ENCODE results near the gene SERPINA4.

DNA sequence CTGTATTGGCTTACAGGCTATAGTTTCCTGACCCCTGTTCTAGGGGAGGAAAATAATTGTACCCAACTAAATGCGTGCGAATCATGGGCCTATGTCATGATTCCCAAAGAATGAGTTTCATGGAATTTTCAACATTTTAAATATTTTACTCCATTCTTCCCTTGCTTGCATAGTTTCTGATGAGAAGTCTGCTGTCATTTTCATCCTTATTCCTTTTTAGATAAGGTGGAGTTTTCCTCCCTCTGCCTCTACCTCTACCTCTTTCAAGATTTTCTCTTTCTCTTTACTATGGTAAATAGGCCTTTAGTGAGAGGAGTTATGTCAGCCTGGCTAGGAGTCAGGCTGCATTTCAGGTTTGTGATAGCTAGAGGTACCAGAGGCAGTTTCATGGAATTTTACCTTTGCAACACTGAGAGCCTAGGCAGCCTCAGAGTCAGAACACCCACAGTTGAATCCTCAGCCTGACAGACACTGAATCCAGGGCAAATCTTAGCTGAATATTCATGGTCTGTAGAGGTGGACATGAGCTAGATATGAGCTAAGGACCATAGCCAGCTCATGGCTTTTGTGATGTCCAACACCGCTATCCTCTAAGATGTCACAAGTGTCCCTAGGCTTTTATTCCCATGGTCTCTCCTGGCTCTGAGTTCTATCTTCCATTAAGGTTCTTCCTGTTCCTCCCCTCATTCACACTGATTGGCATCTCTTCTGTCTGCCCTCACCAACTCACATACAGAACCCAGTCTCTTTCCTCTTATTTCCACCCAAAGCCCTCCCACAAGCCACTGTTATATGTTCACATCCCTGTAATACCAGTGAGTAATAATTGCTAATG lies 57.0 kb downstream of the SERPINA4 start:
- TF ChIP-seq SNAI2 (CRISPR knock-in tag; IDR thresholded peaks at IDR 0.05) (no peak), RARB (CRISPR knock-in tag; IDR thresholded peaks at IDR 0.05) (no peak), ZFP3 (CRISPR knock-in tag; IDR thresholded peaks at IDR 0.05) (no peak), ESRRG (CRISPR knock-in tag; IDR thresholded peaks at IDR 0.05) (no peak), ZNF8 (CRISPR knock-in tag; IDR thresholded peaks at IDR 0.05) (no peak), OSR1 (CRISPR knock-in tag; IDR thresholded peaks at IDR 0.05) (no peak)
- TF ChIP-seq, protein P1, sequence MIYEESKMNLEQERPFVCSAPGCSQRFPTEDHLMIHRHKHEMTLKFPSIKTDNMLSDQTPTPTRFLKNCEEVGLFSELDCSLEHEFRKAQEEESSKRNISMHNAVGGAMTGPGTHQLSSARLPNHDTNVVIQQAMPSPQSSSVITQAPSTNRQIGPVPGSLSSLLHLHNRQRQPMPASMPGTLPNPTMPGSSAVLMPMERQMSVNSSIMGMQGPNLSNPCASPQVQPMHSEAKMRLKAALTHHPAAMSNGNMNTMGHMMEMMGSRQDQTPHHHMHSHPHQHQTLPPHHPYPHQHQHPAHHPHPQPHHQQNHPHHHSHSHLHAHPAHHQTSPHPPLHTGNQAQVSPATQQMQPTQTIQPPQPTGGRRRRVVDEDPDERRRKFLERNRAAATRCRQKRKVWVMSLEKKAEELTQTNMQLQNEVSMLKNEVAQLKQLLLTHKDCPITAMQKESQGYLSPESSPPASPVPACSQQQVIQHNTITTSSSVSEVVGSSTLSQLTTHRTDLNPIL (CRISPR knock-in tag; IDR thresholded peaks at IDR 0.05; ENCODE audit: low read depth) = no peak
- TF ChIP-seq, protein P2, sequence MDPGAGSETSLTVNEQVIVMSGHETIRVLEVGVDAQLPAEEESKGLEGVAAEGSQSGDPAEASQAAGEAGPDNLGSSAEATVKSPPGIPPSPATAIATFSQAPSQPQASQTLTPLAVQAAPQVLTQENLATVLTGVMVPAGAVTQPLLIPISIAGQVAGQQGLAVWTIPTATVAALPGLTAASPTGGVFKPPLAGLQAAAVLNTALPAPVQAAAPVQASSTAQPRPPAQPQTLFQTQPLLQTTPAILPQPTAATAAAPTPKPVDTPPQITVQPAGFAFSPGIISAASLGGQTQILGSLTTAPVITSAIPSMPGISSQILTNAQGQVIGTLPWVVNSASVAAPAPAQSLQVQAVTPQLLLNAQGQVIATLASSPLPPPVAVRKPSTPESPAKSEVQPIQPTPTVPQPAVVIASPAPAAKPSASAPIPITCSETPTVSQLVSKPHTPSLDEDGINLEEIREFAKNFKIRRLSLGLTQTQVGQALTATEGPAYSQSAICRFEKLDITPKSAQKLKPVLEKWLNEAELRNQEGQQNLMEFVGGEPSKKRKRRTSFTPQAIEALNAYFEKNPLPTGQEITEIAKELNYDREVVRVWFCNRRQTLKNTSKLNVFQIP (CRISPR knock-in tag; IDR thresholded peaks at IDR 0.05; ENCODE audit: borderline replicate concordance, low read depth) = no peak
- TF ChIP-seq, protein P3, sequence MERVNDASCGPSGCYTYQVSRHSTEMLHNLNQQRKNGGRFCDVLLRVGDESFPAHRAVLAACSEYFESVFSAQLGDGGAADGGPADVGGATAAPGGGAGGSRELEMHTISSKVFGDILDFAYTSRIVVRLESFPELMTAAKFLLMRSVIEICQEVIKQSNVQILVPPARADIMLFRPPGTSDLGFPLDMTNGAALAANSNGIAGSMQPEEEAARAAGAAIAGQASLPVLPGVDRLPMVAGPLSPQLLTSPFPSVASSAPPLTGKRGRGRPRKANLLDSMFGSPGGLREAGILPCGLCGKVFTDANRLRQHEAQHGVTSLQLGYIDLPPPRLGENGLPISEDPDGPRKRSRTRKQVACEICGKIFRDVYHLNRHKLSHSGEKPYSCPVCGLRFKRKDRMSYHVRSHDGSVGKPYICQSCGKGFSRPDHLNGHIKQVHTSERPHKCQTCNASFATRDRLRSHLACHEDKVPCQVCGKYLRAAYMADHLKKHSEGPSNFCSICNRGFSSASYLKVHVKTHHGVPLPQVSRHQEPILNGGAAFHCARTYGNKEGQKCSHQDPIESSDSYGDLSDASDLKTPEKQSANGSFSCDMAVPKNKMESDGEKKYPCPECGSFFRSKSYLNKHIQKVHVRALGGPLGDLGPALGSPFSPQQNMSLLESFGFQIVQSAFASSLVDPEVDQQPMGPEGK (CRISPR knock-in tag; IDR thresholded peaks at IDR 0.05; ENCODE audit: borderline replicate concordance) = no peak
